ENCODE measurements around the gene KIF18A.
"Not testable (repeated sequence)": the region's sequence is repeated elsewhere in the genome, so short reads cannot be mapped to it uniquely, and the experiment has no call there.

The KIF18A gene

GRCh38 chr11:28106353-28107043 is 1.5 kb downstream of the KIF18A start:
- no peak for DNase-seq

DNA sequence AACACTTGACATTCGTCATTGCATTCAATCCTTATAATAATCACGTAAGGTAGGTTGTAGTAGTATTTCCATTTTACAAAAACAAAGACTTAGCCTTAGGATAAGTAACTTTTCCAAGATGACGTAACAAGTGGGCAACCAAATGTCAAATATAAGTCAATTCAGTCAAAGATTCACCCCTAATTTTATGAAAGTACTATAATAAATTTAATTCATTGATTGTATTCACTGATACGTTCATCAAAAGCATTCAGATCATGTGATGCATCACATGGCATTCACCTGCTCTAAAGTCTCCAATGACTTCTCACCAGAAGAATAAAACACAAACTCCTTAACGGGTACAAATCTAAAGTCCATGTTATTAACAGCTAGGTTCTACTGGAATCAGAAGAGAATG is 2.1 kb downstream of the KIF18A start:
- no peak for DNase-seq

DNA sequence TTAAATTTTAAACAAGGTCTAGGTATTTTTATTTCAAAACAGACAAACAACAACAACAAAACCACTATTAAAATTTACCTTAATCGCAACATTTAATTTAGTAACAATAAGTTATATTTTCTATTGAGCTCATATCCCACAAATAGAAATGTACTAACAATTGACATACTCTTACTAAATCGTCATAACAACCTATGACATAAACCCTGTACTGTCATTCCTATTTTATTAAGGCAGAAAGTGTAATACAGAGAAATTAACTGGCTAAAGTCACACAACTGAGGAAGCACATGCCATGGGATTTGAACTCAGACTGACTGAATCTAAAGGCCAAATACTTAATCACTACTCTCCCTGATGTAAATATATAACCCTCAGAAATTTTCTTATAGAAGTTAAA is 3.0 kb downstream of the KIF18A start:
- DNase-seq = no peak

GRCh38 chr11:28104425-28104824 is 3.5 kb downstream of the KIF18A start:
- no peak for DNase-seq

DNA sequence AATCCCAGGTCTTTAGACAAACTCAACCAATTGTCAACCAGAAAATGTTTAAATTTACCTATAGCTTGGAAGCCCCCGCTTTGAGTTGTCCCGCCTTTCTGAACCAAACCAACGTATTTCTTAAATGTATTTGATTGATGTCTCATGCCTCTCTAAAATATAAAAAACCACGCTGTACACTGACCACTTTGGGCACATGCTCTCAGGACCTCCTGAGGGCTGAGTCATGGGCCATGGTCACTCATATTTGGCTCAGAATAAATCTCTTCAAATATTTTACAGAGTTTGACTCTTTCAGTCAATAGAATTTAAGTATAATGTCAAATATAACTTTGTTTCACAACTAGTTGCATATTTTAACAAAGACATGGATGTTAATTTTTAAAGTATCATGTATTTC is 5.7 kb downstream of the KIF18A start:
- DNase-seq = not testable (repeated sequence)

DNA sequence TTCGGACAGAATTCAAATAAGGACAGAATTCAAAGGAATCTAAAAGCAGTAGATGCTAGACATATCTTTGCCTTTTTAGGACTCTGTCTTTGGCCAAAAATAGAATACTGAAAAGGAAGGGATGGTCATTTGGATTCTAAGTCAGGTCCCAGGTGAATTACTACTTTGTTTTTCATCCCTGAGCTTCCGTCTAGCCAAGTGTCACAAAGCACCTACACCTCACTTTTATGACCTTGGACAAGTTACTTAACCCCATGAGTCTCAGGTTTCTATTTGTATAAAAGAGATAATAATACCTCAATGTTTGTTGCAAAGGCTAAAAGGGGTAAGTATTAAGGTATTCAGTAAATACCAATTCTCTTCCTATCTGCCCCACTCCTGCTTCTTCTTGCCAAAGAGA is 7.3 kb downstream of the KIF18A start:
- DNase-seq = no peak

GRCh38 chr11:28099715-28100114 is 8.2 kb downstream of the KIF18A start:
- DNase-seq = no peak

DNA sequence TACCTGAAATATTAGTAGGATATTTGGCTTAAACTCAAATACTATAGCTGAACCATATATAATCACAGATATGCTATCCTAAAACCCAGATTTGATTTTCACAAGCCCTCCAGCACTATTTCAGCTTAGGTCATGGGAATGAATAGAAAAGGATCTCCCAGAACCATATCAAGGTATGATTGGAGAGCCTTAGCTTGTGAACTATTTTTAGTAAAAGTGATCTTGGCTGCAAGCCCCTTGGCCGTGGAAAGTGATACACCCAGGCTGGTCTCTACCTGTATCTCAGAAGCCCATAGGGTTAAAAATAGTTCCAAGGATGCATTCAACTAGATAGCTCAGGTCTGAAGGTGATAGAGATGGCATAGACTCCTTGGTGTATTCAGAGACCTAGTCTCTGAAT is 9.7 kb downstream of the KIF18A start:
- no peak for DNase-seq

DNA sequence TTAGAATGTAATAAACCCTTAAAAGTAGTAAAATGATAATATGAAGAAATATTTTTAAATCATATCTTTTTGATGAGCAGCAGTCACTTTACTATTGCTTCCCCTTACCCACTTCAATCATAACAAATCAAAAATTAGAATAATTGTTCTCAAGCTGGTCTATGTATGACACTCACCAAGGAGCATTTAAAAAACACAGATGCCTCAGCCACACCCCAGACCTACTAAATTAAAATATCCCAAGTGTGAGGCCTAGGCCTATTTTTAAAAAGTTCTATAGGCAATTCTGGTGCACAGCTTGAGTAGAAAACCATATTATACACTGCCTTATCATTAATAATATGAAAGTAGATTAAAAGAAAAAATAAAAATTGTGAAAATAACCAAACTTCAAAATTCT is 15.2 kb downstream of the KIF18A start:
- DNase-seq = no peak

- DNase-seq = no peak
Measured at GRCh38 chr11:28090052-28090749, 17.8 kb downstream of the KIF18A start.

DNA sequence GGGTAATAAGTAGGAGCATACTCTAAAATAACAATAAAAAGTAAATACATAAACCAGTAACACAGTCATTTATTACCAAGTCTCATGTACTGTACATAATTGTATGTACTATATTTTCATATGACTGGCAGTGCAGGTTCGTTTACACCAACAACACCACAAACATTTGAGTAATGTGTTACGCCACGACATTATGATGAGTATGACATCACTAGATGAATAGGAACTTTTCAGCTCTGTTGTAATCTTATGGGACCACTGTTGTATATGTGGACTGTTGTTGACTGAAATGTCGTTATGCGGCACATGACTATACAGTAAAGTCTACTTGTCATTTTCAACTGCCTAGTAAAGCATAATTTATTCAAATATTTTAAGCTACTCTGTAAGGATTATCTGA is 18.6 kb downstream of the KIF18A start:
- no peak for DNase-seq

DNA sequence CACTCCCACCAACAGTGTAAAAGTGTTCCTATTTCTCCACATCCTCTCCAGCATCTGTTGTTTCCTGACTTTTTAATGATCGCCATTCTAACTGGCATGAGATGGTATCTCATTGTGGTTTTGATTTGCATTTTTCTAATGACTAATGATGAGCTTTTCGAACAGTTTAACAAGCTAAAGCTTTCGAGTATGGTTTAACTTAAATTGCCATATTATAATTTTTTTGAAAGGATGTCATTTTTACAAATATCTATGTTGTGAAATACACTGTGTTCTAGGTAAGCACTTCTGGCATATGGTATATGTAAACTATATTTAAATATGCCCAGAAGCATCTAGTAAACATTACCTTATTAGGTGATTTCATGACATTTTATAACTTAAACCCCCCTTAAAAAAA is 20.3 kb downstream of the KIF18A start:
- DNase-seq = not testable (repeated sequence)

DNA sequence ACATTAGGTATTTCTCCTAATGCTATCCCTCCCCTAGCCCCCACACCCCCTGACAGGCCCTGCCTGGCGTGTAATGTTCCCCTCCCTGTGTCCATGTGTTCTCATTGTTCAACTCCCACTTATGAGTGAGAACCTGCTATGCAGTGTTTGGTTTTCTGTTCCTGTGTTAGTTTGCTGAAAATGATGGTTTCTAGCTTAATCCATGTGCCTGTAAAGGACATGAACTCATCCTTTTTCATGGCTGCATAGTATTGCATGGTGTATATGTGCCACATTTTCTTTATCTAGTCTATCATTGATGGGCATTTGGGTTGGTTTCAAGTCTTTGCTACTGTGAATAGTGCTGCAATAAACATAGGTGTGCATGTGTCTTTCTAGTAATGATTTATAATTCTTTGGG is 20.8 kb downstream of the KIF18A start:
- DNase-seq = not testable (repeated sequence)

- no peak for DNase-seq
Measured at GRCh38 chr11:28086569-28086968, 21.4 kb downstream of the KIF18A start.

DNA sequence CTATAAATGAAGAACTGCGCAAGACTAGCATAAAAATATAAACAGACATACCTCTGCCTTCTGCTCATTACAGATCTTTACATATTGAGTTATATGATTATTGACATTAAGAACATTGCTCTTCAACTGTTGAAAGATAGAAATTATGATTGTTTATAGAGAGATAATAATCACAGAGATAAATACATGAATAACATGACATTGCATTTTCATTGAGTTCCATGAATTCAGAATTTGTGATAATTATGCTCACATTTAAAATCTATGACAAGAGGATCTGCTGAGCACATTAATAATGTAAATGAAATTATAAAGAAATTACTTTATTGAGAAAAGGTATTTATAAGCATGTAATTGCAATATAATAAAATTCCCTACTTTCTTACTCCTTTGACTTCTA is 24.8 kb downstream of the KIF18A start:
- DNase-seq = no peak

GRCh38 chr11:28077521-28077920 is 30.4 kb downstream of the KIF18A start:
- DNase-seq = no peak

GRCh38 chr11:28072321-28072720 is 35.6 kb downstream of the KIF18A start:
- no peak for DNase-seq

DNA sequence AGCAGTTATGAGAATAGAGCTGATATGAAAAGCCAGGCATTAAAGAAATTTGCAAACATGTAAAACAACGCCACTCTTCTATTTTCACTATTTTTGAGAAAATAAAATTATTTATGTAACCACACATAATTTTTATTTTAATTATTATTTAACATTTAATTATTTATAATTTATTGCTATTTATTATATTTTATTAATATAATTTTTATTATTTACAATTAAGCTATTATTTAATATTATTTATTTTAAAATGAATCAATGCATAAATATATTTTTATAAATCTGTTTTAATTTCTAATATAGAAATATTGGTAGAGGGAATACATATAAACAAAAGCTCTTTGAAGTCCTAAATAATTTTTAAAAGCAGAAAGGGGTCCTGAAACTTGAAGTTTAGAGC is 36.7 kb downstream of the KIF18A start:
- no peak for DNase-seq

DNA sequence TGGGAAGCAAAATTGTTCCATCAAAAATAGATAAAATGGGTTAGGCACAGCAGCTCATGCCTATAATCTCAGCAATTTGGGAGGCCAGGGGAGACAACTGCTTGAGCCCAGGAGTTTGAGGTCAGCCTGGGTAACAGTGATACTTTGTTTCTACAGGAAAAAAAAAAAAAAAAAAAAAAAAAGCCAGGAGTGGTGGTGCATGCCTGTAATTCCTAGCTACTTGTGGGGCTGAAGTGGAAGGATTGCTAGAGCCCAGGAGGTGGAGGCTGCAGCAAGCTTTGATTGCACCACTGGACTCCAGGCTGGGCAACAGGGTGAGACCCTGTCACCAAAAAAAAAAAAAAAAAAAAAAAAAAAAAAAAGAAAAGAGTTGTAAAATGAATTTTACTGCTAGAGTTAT is 49.6 kb downstream of the KIF18A start:
- DNase-seq = no peak

GRCh38 chr11:28054821-28055220 is 53.1 kb downstream of the KIF18A start:
- DNase-seq = no peak

GRCh38 chr11:28049338-28050216 is 58.4 kb downstream of the KIF18A start:
- no peak for DNase-seq

DNA sequence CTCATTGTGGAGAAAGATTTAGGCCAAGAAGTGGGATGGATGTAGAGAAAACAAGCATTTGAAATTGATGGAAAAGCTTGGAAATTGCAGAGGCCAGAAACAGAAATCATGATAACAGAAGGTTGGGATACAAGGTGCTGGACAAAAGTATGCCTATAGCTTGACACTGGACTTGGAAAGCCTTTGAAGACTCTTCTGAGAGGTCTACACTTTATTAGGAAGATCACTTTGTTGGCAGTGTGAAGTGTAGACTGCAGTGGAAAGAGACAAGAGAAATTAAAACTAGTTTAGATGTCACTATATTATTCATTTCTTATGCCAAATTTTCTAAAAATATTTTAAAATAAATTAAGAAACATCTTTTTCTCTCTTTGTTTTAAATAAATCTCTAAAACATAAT is 59.1 kb downstream of the KIF18A start:
- no peak for DNase-seq

DNA sequence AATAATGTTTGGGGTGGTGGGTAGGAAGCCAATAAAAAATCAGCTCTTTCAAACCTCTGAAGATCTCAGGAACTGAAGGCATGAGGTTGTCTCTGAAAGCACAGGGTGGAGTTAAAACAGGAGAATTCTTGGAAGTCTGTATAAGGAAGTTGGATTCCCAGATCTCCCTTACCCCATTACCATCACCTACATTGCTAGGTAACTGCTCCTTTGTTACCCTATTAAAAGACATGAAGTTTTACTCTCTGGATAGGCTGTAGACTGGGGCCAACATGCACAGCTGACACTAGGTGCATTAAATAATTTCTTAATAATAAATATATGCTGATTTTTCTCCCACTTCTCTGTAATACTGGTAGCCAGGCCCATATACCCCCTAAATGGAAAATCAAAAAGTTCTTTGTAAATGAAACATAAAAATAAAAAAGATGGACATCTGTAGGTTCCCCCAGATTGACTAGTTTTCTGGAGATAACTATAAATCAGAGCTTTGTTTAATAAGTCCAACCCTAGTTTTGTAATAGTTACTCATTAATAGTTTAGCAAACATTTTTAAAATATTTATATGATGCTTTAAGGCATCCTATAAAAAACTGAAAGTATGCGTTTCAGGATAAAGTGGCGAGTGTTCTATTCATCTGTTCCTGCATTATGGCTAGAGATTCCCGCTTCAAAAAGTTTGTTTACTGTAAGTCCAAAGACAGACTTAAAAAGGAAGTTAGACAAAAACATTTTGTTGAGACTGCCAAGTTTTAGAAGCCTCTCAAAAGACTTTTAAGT is 63.8 kb downstream of the KIF18A start:
- DNase-seq = no peak
